ENCODE data around the gene CYB561. TPM values are rescaled to one million over a fixed set of nuclear protein-coding genes. Genes with fewer than 3 reads are reported as not detected.

The CYB561 gene
- total RNA-seq, 2 donors from 2014 or later: 24.4 to 27.5 TPM

DNA sequence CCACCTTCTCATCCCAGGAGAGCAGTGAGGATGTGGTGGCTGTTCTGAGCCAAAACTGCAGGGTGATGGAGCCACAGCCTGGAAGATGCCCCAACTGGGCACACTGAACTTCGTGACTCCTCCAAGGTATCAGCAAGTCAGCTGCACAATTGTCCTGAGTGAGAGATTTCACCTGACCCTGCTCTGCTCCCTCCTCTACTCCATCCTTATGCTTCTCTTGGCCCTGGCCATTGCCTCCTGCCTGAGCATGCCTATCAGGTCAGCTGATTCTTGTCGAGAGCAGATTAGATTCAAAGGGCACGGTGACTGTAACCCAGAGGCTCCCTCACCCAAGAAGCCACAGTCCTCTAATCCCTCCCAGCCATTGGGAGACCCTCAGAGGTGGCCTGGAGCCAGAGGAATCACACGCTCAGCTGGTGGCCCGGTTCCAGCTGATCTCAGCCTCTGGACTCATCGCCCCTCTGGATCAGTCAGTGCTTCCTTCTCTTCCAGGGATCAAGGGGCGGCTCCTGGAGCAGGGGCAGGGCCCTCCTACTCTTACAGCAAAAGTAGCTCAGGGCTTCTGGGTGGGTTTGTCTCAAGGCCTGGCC lies 7.0 kb upstream of the CYB561 start:
- peaks cover 8% of the 10 kb centered on the region for H3K27me3 Mint-ChIP-seq (ENCODE audit: insufficient read depth)
- H3K4me3 Mint-ChIP-seq: no peak overlapping the region
- DNase-seq: no peak
- Histone ChIP-seq H3K4me1 (ENCODE audit: control insufficient read depth, insufficient read depth, low read length) (no peaks in the 10 kb centered on the region), H3K9ac (ENCODE audit: extremely low read depth, low read length, poor library complexity, severe bottlenecking) (no peak overlapping the region), H3K27me3 (ENCODE audit: control insufficient read depth, insufficient read depth, low read length, poor library complexity, severe bottlenecking) (no peaks in the 10 kb centered on the region), H3K9me3 (ENCODE audit: control insufficient read depth, low read length) (no peaks in the 10 kb centered on the region), H3K4me3 (ENCODE audit: low read length) (no peak overlapping the region), H3K36me3 (ENCODE audit: control insufficient read depth, insufficient read depth, low read length) (no peaks in the 10 kb centered on the region), H3K27ac (ENCODE audit: low read depth, low read length) (no peak overlapping the region)
- H3K9me3 Mint-ChIP-seq: peaks cover 12% of the 10 kb centered on the region
- 77 to 89% methylated on average over 3 to 7 of the region's 7 CpGs for WGBS, 2 experiments (ENCODE audit: insufficient coverage in 1 of 2, insufficient read length in 1 of 2)
- peaks cover 2% of the 10 kb centered on the region for H3K36me3 Mint-ChIP-seq (ENCODE audit: low read depth)
- TF ChIP-seq, protein P1, sequence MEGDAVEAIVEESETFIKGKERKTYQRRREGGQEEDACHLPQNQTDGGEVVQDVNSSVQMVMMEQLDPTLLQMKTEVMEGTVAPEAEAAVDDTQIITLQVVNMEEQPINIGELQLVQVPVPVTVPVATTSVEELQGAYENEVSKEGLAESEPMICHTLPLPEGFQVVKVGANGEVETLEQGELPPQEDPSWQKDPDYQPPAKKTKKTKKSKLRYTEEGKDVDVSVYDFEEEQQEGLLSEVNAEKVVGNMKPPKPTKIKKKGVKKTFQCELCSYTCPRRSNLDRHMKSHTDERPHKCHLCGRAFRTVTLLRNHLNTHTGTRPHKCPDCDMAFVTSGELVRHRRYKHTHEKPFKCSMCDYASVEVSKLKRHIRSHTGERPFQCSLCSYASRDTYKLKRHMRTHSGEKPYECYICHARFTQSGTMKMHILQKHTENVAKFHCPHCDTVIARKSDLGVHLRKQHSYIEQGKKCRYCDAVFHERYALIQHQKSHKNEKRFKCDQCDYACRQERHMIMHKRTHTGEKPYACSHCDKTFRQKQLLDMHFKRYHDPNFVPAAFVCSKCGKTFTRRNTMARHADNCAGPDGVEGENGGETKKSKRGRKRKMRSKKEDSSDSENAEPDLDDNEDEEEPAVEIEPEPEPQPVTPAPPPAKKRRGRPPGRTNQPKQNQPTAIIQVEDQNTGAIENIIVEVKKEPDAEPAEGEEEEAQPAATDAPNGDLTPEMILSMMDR (conservative IDR thresholded peaks at IDR 0.05): no peak
- H3K27ac Mint-ChIP-seq: no peak overlapping the region
- peaks cover 5% of the 10 kb centered on the region for H3K4me1 Mint-ChIP-seq

DNA sequence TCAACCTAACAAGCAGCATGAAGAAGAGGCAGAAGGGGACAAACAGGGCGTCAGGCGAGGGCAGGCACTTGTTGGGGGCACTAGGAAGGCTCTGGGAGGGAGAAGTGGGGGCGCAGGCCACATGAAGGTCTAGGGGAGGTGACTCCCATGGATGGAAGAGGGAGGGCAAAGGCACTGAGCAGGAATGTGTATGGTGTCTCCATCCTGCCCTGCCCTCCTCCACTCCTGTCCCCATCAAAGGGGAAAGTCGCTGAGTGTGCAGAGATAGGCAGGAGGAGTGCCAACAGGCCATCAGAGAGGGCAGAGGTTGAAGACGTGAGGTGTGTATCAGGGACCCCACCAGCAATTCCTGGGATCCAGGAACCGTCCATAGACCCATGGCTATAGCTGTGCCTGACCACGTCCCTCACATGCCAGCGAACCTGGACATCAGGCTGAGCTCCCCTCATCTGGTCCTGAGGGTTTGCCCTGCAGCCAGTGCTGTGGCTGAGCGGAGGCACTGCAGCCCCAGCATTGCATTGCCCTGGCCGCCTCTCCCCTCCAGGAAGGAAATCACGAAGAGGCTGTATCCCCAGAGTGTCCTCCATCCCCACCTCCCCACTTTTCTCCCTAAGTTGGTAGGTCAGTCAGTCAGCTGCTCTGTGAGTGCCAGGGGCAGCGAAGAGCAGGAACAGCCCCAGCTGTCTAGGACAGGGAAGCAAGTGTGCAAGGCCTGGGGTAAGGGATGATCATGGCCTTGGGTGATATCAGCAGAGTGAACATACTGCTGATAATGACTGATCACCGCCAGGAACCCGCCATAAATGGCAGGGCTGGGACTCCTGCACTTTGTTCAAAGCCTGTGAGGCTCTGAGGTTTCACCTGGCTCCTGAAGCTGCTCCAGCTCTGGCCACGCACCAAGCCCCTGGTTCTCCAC lies 6.2 kb upstream of the CYB561 start:
- Mint-ChIP-seq H3K4me3 (no peak overlapping the region), H3K27ac (no peak overlapping the region), H3K4me1 (peaks cover 11% of the 10 kb centered on the region), H3K9me3 (peaks cover 12% of the 10 kb centered on the region), H3K36me3 (ENCODE audit: low read depth) (peaks cover 2% of the 10 kb centered on the region), H3K27me3 (ENCODE audit: insufficient read depth) (peaks cover 8% of the 10 kb centered on the region)
- Histone ChIP-seq H3K9ac (ENCODE audit: extremely low read depth, low read length, poor library complexity, severe bottlenecking) (no peak overlapping the region), H3K27me3 (ENCODE audit: control insufficient read depth, insufficient read depth, low read length, poor library complexity, severe bottlenecking) (no peaks in the 10 kb centered on the region), H3K9me3 (ENCODE audit: control insufficient read depth, low read length) (no peaks in the 10 kb centered on the region), H3K27ac (ENCODE audit: low read depth, low read length) (no peak overlapping the region), H3K36me3 (ENCODE audit: control insufficient read depth, insufficient read depth, low read length) (no peaks in the 10 kb centered on the region), H3K4me1 (ENCODE audit: control insufficient read depth, insufficient read depth, low read length) (peaks cover 4% of the 10 kb centered on the region), H3K4me3 (ENCODE audit: low read length) (no peak overlapping the region)
- TF ChIP-seq, protein P1 (conservative IDR thresholded peaks at IDR 0.05): no peak
- 92 to 97% methylated on average over 8 to 15 of the region's 15 CpGs for WGBS, 2 experiments (ENCODE audit: insufficient coverage in 1 of 2, insufficient read length in 1 of 2)
- no peak for DNase-seq

DNA sequence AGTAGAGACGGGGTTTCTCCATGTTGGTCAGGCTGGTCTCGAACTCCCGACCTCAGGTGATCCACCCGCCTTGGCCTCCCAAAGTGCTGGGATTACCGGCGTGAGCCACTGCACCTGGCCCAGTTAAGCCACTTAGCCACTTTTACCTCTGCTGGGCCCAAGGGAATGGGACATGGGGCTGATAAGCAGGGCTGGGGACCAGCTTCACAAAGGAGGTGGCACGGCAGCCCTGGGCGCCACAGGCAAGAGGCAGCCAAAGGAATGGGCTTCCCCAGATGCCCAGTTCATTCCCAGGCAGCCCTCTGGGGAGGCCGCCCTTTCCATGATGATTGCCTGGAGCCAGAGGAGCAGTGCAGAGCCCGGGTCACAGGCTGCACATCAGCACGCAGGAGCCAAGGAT lies 5.0 kb upstream of the CYB561 start:
- whole genome bisulfite sequencing, 2 experiments (ENCODE audit: insufficient coverage in 1 of 2, insufficient read length in 1 of 2): 94 to 95% methylated on average over 6 to 11 of the region's 11 CpGs
- Histone ChIP-seq H3K4me1 (ENCODE audit: control insufficient read depth, insufficient read depth, low read length) (peaks cover 4% of the 10 kb centered on the region), H3K27ac (ENCODE audit: low read depth, low read length) (no peak overlapping the region), H3K36me3 (ENCODE audit: control insufficient read depth, insufficient read depth, low read length) (no peaks in the 10 kb centered on the region), H3K9me3 (ENCODE audit: control insufficient read depth, low read length) (no peaks in the 10 kb centered on the region), H3K27me3 (ENCODE audit: control insufficient read depth, insufficient read depth, low read length, poor library complexity, severe bottlenecking) (no peaks in the 10 kb centered on the region), H3K4me3 (ENCODE audit: low read length) (no peak overlapping the region), H3K9ac (ENCODE audit: extremely low read depth, low read length, poor library complexity, severe bottlenecking) (no peak overlapping the region)
- TF ChIP-seq, protein P1 (conservative IDR thresholded peaks at IDR 0.05): no peak
- Mint-ChIP-seq H3K9me3 (peaks cover 9% of the 10 kb centered on the region), H3K27me3 (ENCODE audit: insufficient read depth) (peaks cover 8% of the 10 kb centered on the region), H3K4me3 (no peak overlapping the region), H3K27ac (no peak overlapping the region), H3K4me1 (peaks cover 12% of the 10 kb centered on the region), H3K36me3 (ENCODE audit: low read depth) (peaks cover 2% of the 10 kb centered on the region)
- no peak for DNase-seq
